Pulmonary artery endothelial cell (primary cell): ENCODE measurements around the gene COMT. TPM values are rescaled to one million over a fixed set of nuclear protein-coding genes. Genes with fewer than 3 reads are reported as not detected.

Source experiments
- DNase-seq: peaks from one replicate; pipeline ENCODE4 v3.0.0-alpha.2; 2011; ENCODE audit warnings: low read depth, low spot score
- total RNA-seq: library from RNA; depleted of rRNA; stranded (reverse); fragments of >200 nt; gene quantifications from 2 replicates; pipeline ENCODE4 v1.2.3, GENCODE V29; 2014

The COMT gene
- total RNA-seq, 1 donor from 2014 or later: 254 TPM

DNA sequence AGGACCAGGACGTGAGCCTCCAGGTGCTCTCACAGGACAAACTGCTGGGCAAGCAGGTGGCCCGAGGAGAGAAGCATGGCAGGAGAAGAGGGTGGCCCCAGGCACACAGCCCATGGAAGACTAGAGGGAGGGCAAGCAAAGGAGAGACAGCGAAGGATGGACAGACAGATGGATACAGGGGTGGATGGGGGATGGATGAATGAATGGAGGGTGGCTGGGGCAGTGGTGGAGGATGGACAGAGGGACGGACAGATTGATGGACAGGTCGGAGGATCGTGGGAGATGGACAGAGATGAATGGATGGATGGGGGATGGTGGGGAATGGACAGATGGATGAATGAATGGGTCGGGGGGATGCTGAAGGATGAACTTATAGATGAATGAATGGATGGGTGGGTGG lies 52.4 kb downstream of the COMT start:
- no peak for DNase-seq

DNA sequence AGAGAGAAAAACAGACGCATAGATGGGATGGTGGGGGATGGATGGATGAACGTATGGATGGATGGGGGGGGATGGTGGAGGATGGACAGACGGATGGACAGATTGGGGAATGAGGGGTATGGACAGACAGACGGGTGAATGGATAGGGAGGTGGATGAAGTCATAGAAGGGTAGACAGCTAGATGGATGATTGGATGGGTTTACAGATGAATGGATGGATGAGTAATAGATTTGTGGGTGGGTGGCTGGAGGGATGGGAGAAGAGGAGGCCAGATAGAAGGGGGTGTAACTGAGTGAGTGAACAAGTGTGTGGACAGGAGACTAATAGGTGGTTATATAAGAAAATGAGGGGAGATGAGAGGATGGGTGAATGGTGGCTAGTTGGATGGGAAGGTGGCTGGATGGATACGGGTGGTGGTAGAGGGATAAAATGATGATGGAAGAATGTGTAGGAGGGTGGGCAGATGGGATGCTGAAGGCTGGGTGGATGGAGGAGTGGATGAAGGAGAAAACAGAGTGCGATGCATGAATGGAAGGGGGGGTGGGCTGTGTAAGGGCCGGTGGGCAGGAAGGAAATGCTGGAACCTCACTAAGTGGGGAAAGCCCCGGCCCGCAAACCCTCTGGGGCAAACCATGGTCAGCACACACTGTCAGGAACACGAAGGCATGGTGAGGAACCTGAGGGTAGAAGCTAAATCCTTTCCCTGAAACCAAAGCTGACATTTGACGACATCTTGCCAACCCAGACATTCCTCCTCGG lies 53.5 kb downstream of the COMT start:
- DNase-seq: no peak

DNA sequence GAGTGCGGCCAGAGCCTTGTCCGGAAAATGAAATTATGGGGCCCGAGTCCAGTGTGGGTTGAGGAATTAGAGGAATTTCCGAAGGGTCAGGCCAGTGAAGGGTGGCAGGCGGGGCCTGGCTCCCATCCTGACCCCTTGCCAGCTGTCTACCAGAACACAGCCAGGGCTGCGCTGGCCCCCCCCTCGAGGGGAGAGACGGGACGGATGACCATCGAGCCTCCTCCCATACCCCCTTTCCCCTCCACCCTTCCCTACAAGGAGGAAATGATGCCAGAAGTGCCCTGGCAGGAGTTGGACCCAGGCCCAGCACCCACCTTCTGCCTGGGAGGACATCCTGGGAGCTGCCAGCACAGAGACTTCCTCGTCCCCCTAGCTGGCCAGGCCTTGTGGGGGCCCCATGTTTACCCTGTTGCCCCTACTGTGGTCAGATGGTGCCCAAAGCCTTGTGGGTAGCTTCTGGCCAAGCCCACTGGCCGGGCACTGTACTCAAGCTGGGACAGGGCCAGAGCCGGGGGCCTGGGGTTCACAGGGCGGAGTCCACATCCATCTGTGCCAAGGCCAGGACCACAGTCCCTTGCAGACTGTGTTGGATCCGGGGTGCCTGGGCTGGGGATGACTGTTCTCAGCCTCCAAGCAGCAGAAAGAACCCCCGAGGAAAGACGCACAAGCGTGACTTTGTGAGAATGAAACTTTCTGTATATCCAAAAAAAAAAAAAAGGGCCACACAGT lies 54.2 kb downstream of the COMT start:
- no peak for DNase-seq

DNA sequence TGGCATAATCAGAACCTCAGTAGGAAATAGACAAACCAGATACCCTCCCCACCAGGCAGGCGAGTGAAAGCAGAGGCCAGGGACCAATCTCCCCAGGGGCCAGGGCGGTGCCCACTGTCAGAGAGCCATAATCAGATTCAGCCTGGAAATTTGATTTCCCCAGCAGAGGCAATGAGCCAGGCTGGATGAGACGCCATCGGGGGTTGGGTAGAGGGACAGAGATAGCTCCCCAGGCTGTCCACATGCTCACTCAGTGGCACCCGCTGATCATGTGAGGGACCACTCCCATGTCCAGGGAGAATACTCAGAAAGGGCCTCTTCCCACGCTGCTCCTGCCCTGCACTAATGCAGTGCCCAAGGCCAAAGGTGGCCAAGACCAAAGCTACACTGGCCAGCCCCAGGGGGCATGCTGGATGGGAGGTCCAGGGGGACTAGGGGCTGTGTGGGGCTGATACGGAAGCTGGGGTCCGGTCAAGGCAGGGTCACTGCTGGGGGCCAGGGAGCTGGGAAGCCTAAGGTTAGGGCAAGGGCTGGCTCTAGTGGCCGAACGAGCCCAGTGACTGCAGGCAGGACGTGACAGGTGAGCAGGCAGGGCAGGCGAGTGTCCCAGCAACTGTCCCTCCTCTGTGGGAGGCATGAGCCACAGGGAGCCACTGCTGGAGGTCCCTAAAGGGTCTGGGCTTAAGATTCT lies 55.3 kb downstream of the COMT start:
- DNase-seq: no peak

DNA sequence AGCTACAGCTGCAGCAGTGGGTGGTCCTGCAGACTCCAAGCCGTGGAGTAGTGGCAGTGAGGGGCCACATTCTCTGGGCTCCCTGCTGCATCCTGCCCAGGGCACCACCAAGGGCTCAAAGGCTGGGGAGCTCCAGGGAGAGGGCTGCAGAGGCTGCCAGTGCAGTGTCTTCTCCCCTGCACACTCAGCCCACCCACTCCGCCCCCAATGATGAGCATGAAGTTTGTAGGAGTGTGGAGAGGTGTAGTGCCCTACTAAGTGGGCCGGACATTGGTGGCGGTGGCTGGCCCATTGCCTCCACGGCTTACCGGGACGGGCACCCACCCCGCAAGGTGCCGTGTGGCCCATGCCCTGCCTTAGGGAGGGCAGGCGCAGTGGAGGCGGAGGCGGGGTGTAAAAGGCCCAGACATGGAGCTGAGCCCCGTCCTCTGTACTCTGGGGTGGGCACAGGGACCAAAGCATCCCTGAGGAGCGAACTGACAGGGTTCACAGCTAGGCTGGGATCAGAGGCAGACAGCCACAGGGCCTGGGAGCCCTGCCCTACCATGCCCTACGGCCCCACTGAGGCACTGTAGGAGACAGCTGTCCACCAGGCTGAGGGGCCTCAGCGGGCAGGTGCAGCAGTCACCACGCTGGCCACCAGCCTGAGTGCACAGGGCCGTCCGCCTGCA lies 56.1 kb downstream of the COMT start:
- DNase-seq: no peak

DNA sequence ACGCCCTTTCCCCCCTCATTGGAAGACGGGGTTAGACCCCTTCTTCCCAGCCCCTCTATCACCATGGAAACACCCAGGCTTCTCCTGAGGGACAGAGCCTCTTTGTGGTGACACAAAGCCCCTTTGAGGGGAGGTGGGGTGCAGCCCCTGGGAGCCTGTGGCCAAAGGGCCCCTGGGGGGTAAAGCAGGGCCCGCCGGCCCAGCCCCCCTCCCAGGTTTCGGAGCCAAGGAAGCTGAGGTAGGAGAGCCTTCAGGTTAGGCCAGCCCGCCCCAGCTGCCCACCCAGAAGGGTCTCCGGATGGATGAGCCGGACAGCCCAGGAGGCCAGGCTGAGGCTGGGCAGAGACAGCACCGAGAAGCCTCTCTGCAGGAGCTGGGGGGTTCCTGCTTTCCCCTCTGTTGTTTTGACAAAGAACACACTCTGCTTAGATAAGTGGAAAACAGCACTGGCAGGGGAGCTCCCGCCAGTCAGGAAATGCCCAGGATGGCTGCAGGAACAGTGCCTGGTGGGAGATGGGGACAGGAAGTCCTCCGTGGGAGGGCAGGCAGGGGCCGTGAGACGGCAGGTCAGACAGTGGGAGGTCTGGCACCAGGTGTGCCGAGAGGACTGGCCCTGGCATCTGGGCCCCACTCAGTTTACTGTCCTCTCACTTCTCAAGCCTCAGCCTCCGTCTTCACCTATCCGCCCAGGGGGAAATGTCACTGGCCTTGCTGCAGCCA lies 56.8 kb downstream of the COMT start:
- no peak for DNase-seq

DNA sequence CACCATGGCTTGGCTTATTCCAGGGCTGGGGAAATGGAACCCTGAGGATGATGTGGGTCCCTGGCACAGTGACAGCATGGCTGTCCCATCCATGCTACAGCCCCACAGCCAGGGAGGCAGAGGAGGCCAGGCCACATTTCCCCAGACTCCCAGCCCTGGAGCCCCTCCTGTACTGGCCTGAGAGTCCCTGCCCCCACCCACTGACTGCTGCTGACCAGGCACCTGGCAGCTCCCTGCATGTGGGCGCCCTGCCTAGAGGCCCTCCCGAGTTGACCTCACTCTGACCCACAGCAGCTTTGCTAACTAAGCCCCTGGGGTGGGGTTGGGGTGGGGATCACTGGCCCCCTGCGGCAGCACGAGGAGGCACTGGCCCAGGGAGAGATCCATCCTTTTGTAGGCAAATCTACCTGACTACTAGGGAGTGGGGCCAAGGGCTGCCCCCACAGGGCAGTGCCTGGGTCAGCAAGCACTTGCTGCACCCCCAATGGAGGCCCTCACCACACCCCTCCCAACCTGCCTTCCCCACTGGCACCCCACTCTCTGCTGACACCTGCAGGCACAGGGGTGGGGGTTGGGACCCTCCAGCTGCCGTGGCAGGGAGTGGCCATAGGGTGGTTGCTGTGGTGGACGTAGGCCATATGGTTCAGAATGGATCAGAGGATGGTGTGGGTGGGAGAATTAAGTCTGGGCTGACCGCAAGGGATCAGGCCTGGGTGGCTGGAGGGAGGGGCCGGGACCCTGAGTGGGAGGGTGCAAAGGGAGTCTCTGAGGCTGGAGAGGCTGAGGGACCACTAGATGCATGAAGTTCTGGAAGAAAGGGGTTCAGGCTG lies 57.6 kb downstream of the COMT start:
- DNase-seq: no peak

DNA sequence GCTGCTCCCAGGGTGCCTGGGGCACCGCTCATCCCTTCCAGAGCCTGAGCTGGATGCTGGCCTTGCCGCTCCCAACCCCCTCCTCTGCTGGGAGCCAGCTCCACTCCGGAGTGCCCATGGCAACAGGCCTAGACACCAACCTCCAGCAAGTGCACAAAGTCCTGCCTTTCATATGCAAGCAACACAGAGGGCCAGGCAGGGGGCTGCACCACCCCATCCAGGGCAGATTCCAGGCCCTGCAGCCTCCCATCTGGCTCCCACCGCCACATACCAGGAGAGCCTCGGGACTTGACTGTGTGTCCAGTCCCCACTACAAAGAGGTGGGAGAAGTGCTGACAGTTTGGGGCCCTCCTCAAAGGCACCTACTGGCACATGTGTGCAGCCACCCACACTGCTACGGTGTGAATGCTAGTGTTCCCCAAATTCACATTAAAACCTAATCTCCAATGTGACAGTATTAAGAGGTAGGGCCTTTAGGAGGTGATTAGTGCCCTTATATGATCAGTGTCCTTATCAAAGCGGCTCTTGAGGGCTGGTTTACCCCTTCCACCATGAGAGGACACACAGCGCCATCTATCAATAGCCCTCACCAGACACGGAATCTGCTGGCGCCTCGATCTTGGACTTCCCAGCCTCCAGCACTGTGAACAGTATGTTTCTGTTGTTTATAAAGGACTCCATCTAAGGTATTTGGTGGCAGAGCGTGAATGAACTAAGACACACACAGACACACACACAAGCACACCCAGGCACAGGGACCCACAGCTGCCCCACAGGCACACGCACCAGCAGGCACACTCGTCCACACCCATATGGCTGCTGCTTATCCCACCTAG lies 58.9 kb downstream of the COMT start:
- no peak for DNase-seq

DNA sequence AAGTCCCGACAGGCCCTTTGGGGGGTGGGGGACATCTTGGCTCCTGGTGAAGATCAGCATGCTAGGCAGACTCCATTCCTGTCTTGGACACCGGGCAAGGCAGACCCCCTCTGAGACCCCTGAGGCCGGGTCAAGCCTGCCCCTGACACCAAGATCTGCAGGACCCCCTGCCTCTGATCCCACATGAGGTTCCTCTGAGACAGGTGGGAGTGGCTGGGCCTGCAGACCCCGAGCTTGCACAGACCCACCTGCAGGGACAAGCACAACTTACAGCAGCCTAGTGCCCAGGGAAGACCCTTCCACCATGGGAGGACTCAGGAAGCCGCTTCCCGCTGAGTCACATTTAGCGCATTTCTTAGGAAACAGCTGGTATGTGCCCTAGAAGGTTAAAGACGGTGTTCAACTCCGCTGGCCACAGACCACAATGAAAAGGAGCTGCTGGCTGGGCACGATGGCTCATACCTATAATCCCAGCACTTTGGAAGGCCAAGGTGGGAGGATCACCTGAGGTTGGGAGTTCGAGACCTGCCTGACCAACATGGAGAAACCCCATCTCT lies 59.6 kb downstream of the COMT start:
- DNase-seq: peak; percentile 89

DNA sequence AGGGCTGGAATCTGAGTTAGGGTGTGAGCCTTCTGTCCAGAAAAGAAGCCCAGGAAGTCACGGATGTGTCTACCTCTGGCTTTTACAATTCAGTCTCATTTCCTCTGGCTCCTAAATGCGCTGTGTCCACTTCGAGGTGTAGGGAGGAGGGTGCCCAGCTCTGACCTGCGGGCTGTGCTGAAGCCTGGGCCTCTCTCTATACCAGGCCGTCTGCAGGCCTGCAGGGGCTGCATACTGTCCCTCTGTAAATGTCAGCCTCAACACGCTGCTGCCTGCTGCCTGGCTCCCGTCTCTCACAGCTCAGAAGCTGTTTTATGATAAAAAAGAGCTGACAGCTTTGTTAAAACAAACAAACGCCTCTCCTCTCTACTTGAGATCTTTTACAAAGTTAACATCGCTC lies 60.6 kb downstream of the COMT start:
- no peak for DNase-seq

DNA sequence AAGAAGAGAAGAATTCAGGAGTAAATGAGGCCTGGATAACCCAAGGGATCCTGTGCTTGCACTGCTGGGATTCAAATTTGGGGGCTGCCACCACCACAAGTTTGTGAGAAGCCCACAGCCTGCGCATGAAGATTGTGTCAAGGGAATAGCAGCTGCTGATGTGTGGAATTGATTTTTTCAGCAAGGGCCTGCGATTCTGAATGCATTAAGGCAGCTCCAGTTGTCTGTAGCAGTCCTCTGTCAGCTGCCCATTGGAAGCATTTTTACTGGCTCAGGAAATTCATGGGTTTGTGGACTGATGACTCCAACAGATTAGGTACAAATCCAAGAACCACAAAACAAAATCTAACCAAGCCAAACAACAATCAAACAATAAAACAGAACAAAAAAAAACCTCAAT lies 61.1 kb downstream of the COMT start:
- DNase-seq: no peak

DNA sequence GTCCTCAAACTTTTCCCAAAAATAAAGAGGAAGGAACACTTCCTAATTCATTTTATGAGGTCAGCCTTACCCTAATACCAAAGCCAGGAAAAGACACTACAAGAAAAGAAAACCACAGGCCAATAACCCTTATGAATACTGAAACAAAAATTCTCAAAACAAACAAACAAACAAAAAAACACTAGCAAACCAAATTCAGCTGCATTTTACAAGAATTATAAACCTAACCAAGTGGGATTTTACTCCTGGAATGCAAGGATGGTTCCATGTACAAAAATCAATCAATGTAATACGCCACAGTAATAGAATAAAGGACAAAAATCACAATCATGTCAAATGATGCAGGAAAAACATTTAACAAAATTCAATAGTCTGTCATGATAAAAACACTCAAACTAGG lies 61.7 kb downstream of the COMT start:
- no peak for DNase-seq

DNA sequence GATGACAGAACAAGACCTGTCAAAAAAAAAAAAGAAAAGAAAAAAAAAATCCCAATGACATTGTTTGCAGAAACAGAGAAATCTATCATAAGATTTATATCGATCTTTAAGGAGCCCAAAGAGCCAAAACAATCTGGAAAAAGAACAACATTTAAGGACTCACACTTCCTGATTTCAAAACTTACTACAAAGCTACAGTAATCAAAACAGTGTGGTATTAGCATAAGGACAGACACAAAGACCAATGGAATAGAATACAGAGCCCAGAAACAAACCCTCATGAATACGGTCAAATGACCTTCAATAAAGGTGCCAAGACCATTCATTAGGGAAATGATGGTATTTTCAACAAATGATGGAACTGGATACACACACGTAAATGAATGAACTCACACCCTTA lies 62.9 kb downstream of the COMT start:
- no peak for DNase-seq

DNA sequence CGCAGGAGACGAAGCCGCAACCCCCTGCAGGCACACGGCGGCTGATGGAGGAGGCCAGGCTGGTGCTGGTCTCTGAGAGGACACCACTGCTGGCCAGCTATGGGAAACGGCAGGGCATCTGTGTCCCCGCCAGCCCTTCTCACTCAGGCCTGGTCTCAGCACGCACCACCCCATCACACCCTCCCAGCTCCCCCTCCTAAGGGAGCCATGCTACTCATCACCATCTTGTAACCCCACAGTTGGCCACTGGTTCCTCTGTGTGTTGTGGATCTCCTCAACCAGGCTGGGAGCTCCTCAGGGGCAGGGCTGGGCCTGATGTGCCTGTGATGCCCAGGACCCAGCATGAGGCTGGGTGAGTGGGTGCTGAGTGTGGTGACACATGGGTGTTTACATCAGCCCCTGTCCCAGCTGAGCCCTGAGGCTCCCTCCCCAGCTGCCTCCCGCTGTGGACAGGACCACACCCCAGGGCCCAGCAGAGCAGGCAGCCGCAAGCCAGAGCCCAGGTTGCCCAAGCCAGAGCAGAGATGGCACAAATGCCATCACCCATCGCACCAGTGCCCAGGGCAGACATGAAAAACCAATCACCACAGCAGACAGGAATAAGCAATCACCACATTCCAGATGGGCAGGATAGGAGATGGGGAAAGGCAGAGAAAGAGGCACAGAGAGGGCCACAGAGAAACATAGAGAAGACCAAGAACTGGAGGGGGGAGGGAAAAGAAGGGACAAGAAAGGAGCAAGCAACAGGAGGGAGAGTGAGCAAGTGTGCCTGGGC lies 66.8 kb downstream of the COMT start:
- DNase-seq: no peak

DNA sequence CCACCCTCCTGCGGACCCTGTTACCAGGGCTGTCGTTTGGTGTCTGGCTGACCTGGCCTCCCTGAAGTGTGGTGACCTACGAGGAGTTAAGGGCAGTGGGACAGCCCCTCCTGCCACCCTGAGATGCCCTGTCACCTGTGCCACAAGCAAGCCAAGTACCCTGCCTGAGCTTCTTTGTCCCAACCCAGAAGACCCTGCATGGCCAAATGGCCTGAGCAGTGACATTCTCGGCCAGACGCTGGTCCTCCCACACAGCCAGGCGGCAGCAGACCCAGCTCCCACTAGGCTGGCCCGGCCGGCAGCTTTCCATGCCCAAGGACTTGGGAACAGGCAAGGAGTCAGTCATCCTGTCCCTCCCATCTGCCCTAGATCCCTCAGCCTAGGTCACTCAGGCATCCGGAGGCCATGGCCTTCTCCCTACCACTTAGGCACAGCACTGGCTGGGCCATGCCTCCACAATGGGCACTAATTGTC lies 67.5 kb downstream of the COMT start:
- no peak for DNase-seq

DNA sequence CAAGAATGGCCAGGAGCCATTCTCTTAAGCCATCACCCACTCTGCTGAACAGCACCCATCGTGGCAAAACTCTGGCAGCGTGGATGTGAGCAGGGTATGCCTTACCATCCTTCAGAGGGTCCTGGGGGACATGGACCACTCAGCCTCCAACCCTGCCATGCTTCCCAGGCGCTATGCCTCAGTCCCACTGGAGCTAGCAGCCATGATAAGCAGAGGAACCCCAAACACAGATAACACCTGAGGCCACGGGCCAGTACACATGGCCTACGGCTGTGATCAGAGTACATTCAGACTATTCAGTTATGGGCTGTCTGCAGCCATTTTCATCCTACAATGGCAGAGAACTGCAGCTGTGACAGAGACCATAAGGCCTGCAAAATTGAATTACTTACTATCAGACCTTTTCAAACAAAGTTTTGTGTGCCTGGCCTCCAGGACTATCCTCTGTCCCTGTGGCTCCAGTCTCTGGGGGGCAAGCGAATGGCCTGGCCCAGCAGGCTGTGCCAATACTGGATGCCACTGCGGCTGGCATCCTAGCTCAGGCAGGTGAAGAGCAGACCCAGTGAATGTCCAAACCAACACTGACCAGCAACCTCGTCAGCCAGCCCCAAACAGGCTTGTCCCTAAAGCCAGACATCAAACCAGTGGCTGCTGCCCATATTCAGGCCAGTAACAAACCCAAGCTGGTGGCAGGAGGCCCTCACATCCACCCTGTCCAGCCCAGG lies 68.2 kb downstream of the COMT start:
- no peak for DNase-seq

DNA sequence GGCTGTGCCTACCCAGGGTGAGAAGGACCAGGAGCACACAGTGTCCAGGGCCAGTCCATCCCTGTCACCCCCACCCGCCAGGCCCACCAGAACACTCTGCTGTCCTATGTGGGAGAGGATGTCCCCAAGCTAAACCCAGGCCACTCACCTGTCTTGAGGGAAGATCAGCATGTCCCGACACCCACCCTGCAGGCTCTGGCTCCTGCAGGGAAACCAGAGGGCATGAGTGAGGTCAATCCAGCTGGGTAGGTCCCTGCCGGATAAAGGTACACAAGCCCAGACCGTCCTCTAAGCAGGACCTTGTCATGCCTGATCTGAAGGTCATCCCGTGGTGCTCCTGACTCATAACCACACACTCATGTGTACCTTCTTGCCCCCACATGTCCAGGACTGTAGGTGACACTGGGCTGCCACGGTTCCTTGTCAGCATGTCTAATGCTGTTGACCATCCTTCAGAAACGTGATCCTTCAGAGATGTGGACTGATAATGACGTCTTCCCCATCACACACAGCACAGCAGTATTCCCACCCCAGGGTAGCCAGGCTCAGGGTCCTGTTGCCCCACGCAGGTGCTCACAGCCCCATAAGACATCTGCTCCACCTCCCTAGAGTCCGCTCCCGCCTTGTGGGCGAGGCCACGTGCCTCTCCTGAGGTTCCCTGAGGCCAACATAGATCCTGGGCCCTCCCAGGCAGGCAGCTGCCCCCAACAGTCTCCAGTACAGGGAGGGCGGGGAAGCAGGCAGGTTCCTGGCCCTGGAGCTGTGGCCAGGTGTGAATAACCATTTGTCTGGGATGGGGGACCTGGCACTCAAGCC lies 68.9 kb downstream of the COMT start:
- DNase-seq: no peak
